PFSK-1 (cell line): Measurements from ENCODE around the gene SBF1.

ENCODE experiments used
- FOXP2 ChIP-seq: optimal IDR thresholded peaks from 2 replicates; pipeline ENCODE3; 2011; ENCODE audit warnings: borderline replicate concordance, control low read depth, inconsistent platforms; ENCODE audit not compliant: insufficient read depth; ENCODE audit errors: extremely low read length, extremely low read depth
- POLR2AphosphoS5 ChIP-seq: IDR thresholded peaks from 2 replicates; pipeline ENCODE4 v1.6.1; 2012; ENCODE audit warnings: low read depth, mild to moderate bottlenecking, control low read depth, low read length, moderate library complexity
- REST ChIP-seq, 2 experiments: IDR thresholded peaks; 2 replicates each; pipeline versions ENCODE4 v1.6.1 to v1.8.0; 2011 to 2012; ENCODE audit warnings: low read depth in 2 of 2, low read length in 2 of 2, control low read depth in 1 of 2, inconsistent platforms in 1 of 2, mild to moderate bottlenecking in 1 of 2, moderate library complexity in 1 of 2; ENCODE audit not compliant: insufficient read depth in 1 of 2
- SIN3A ChIP-seq: IDR thresholded peaks from 2 replicates; pipeline ENCODE4 v1.6.1; 2012; ENCODE audit warnings: mild to moderate bottlenecking, low read length, moderate library complexity, borderline replicate concordance; ENCODE audit not compliant: insufficient read depth
- TAF1 ChIP-seq: IDR thresholded peaks from 2 replicates; pipeline ENCODE4 v1.6.1; 2012; ENCODE audit warnings: low read length, control low read depth, borderline replicate concordance; ENCODE audit not compliant: insufficient read depth

Gene SBF1

GRCh38 chr22:50500452-50500851 lies 25.6 kb upstream of the SBF1 start:
- TF ChIP-seq FOXP2 (no peak), TAF1 (no peak), REST (IDR thresholded peaks at IDR 0.05; ENCODE audit: insufficient read depth in 1 of 2, low read depth in 2 of 2, low read length in 2 of 2) (no peak)

- TF ChIP-seq TAF1 (no peak), FOXP2 (no peak), REST (IDR thresholded peaks at IDR 0.05; ENCODE audit: insufficient read depth in 1 of 2, low read depth in 2 of 2, low read length in 2 of 2) (peak; percentile 77 to 89)
These were observed 23.6 kb upstream of the SBF1 start for GRCh38 chr22:50498322-50498890.

- TF ChIP-seq POLR2AphosphoS5 (no peak), FOXP2 (no peak), TAF1 (no peak), SIN3A (no peak), REST (IDR thresholded peaks at IDR 0.05; ENCODE audit: insufficient read depth in 1 of 2, low read depth in 2 of 2, low read length in 2 of 2) (no peak)
These were observed 22.3 kb upstream of the SBF1 start for GRCh38 chr22:50497093-50497492.

GRCh38 chr22:50490531-50491308 lies 15.9 kb upstream of the SBF1 start:
- TF ChIP-seq FOXP2: no peak
- no peak for TF ChIP-seq SIN3A
- no peak for TF ChIP-seq REST (IDR thresholded peaks at IDR 0.05; ENCODE audit: insufficient read depth in 1 of 2, low read depth in 2 of 2, low read length in 2 of 2)
- no peak for TF ChIP-seq POLR2AphosphoS5
- no peak for TF ChIP-seq TAF1
